HUDEP-2 (cell line): ENCODE results near the gene AKR7A3.
A peak's percentile ranks its signal among the peaks of the same experiment; 100 is the strongest.
"Not testable (repeated sequence)": the region's sequence is repeated elsewhere in the genome, so short reads cannot be mapped to it uniquely, and the experiment has no call there.

ENCODE experiments used
- DNase-seq, 76 experiments: peaks; one replicate each; lab custom pipeline; 2025; ENCODE audit not compliant: unreplicated experiment in 76 of 76; lab: John Stamatoyannopoulos, UW

Gene AKR7A3

DNA sequence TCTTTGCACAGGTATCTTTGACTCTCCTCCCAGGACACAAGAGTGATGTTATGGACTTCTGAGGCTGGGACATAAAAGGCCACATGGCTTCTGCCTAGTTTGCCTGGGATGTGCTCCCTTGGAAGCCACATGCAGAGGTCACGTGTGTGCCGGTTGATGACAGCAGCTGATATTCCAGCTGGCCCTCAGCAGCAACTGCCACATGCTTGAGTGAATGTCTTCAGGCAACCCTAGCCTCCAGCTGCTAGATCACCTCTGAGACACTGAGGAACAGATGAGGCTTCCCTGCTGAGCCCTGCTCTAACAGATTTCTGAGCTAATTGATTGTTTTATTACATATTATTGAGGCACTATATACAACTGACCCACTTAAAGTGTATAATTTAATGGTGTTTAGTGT lies 11.6 kb upstream of the AKR7A3 start:
- no peak for DNase-seq

GRCh38 chr1:19294638-19295037 lies 6.1 kb upstream of the AKR7A3 start:
- DNase-seq: no peak

GRCh38 chr1:19289244-19289643 lies 674 bp upstream of the AKR7A3 start:
- DNase-seq: peak in 12 of 76 experiments; percentile 3 to 34 (median 12)

DNA sequence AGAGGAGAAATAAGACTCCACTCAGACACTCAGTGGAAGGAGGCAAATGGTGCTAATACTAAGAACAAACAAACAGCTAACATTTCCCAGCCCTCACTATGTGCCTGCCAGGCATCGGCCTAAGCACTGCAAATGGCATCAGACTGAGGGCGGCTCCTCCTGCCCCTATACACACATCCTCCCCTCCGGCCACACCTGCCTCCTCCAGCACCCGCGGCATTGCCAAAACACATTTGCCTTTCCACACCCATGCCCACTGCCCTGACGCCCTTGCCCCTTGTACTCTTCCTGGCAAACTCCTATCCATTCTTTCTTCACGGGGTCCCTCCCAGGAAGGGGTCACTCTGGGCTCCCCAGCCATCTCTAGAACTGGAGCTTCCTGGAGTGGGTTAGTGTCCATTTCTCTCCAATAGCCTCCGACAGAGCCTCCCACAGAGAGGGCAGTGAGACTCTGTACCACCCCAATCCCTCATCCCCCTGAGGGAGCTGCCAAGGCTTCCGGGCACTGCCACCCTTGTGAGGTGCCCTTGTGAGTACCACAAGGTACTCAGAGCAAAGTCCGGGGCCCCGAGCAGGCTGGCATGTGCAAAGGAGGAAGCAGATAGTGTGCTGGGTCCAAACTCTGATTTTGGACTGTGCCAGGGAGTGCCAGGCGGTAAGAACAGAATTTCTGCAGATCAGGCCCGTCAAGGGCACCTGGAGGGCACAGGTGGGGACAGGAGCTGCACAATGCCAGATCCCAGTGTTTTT lies 959 bp downstream of the AKR7A3 start:
- no peak for DNase-seq

DNA sequence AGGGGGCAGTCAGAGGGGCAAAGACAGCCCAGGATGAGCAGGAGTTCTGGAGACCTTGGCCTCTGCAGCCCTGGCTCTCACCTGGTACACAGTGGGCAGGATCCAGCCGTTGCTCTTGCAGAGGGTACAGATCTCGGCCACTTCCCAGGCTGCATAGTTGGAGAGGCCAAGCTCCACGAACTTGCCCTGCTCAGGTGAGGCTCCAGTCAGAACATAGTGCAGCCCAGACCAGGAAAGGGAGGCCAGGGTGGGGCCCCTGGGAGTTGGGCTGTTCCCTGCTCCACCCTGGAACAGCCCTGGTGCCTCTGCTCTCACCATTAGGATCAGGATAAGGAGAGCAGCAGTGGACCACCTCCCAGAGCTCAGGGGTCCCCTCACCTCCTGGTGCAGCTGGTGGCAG lies 2.8 kb downstream of the AKR7A3 start:
- DNase-seq: not testable (repeated sequence)

DNA sequence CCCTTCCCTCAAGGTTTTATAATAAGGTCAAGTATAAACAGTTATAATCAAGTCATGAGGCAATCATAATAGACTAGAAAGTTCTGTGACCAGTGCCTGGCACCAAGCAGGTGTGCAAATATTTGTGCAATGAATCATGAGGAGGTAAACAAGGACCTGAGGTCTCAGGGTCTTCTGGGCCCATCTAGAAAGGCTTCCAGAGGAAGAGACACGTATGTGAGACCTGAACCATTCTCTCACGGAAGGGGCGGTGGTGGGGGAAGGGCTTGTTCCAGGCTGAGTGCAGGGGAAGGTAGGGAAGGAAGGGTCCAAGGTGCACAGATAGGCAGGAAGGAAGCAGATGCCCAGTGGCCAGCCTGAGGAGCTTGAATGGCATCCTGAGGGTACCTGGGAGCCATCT lies 3.2 kb downstream of the AKR7A3 start:
- not testable (repeated sequence) for DNase-seq

DNA sequence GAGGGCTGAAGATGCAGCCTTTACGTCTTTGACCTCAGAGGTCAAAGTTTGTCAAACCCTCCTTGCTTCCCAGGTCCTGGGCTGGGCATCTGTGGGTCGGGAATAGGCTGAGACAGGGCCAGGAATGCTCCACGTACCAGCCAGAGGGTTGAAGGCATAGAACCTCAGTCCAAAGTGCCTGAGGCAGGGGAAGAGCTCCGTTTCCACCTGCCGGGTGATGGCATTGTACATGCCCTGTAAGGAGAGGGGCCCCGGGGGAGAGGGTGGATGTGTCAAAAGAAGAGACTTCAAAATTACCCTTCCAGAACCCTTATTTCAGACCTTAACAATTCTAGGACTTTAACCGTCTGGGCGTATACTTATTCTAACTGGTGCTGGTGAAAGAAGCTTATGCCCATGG lies 3.7 kb downstream of the AKR7A3 start:
- no peak for DNase-seq

DNA sequence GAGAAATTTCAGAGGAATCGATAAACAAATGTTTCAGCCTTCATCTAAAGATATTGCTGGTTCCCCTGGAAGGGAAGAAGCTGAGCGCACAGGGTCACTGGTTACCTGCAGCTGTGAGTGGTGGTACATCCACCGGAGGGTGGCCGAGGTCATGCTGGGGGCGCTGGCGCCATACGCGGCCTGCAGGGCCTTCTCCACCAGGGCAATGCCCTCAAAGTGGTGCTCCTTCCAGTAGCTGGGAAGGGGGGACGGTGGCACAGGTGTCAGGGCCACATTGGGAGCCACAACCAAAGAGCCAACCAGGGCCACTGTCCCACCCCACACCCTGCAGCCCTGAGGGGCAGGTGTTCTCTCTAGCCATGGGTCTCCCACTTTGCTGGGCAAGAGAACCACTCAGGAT lies 4.7 kb downstream of the AKR7A3 start:
- no peak for DNase-seq

DNA sequence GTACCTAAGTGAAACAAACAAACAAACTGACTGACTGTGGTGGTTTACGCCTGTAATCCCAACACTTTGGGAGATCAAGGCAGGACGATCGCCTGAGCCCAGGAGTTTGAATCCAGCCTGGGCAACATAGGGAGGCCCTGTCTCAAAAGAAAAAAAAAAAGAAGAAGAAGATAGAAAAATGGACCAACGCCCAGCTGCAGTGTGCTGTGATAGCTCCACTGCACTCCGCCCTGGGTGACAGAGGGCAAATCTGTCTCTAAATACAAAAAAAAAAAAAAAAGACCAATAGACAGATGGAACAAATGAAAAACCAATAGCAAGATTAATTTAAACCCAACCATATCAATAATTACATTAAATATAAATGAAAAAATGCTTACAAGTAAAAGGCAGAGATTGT lies 13.9 kb downstream of the AKR7A3 start:
- peak in 29 of 76 experiments; percentile 5 to 42 (median 19) for DNase-seq

GRCh38 chr1:19273844-19274531 lies 14.6 kb downstream of the AKR7A3 start:
- DNase-seq: peak in 10 of 76 experiments; percentile 1 to 31 (median 16)

GRCh38 chr1:19273106-19273843 lies 15.3 kb downstream of the AKR7A3 start:
- no peak for DNase-seq

GRCh38 chr1:19272064-19272463 lies 16.5 kb downstream of the AKR7A3 start:
- DNase-seq: no peak

GRCh38 chr1:19270343-19270730 lies 18.2 kb downstream of the AKR7A3 start:
- DNase-seq: not testable (repeated sequence)

GRCh38 chr1:19269427-19270342 lies 18.9 kb downstream of the AKR7A3 start:
- not testable (repeated sequence) for DNase-seq

GRCh38 chr1:19268445-19268844 lies 20.1 kb downstream of the AKR7A3 start:
- DNase-seq: no peak

- no peak for DNase-seq
Observed at GRCh38 chr1:19262744-19263143, 25.8 kb downstream of the AKR7A3 start.

DNA sequence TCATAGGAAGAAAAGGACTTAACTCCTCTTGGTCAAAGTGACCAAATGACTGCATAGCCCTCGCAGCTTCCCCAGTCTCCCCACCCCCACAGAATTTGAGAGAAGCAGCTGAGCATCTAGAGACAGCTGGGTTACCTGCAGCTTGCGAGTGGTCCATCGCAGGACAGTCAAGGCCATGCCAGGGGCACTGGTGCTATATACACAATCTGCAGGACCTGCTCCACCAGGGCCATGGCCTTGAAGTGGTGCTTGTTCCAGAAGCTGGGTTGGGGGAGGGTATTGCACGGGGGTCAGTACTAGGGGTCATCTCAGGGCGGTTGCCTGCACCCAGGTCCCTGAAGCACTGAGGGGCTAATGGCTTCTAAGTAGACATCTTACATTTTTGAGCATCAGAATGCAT lies 26.5 kb downstream of the AKR7A3 start:
- DNase-seq: peak in 1 of 76 experiments; percentile 14

- peak in 3 of 76 experiments; percentile 3 to 19 (median 9) for DNase-seq
Observed at GRCh38 chr1:19260211-19261138, 28.1 kb downstream of the AKR7A3 start.

DNA sequence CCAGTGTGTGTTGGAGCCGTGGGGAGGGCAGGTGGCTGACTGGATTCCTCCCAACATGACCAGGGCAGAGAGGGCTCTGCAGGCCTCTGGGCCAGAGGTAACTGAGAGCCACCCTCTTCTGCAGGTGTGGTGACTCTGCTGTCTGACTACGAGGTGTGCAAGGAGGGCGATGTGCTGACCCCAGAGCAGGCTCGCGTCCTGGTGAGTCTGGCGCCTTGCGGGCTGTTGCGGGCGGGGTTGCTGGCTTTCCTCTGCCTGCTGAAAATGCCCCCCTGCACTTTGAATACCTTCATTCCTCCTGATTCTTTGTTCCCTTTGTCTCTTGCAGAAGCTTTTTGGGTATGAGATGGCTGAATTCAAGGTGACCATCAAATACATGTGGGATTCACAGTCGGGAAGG lies 30.2 kb downstream of the AKR7A3 start:
- DNase-seq: no peak
